Activated naive CD4-positive, alpha-beta T cell treated with Interleukin-2 at 50 U/mL for 16 hours (primary cell): ENCODE data around the gene DDX52.

Source experiments
- DNase-seq: peaks from one replicate; pipeline ENCODE4 v3.0.0-alpha.2; 2020

Gene DDX52

DNA sequence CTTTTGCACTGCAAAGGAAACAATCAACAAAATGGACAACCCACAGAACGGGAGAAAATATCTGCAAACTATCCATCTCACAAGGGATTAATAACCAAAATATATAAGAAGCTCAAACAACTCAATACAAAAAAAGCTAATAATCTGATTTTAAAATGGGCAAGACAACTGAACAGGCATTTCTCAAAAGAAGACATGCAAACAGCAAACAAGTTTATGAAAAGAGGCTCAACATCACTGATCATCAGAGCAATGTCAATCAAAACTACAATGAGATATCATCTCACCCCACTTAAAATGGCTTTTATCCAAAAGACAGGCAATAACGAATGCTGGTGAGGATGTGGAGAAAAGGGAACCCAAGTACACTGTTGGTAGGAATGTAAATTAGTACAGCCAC lies 68.8 kb downstream of the DDX52 start:
- DNase-seq, result no peak

DNA sequence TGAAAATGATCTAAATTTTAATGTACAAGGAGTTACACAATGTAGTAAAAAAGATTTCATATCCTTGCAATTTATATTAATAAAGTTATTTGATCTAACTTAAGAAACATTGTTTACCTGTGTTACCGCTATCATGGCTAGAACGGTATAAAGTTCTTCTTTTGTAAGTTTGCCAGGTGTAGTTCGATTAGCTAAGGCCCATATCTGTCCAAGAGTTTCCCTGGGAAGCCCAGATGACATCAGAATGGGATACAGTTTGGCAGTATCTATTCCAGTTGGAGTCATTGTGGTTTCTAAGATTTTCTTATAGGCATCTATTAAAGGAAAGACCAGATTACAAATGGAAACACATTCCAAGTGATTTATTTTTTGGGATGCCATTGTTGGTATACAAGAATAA lies 71.6 kb downstream of the DDX52 start:
- no peak for DNase-seq

DNA sequence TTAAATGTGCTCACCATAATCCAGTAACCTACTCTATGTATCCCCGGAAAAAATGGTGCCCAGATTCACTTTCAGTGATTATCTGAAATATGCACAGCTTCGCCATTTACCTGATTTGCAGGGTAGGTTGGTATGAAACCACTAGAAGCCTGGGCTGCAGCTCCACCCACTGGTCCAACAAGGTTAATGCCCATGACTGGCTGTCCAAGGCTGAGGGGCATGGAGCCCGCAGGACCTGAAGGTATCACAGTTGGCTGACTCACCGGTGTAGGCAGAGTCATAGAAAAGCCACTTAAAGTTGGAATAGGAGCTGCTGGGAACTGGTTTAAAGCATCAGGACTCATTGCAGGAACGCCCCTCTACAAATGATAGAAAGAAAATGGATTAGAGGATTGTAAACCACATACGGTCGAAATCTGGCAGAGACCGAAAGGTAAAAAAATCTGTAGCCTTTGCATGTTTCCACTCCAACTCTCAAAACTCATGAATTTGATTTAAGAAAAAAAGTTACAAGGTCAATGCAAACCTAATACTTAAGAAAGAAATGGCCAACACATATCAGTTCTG lies 72.6 kb downstream of the DDX52 start:
- DNase-seq, result peak; percentile 25

DNA sequence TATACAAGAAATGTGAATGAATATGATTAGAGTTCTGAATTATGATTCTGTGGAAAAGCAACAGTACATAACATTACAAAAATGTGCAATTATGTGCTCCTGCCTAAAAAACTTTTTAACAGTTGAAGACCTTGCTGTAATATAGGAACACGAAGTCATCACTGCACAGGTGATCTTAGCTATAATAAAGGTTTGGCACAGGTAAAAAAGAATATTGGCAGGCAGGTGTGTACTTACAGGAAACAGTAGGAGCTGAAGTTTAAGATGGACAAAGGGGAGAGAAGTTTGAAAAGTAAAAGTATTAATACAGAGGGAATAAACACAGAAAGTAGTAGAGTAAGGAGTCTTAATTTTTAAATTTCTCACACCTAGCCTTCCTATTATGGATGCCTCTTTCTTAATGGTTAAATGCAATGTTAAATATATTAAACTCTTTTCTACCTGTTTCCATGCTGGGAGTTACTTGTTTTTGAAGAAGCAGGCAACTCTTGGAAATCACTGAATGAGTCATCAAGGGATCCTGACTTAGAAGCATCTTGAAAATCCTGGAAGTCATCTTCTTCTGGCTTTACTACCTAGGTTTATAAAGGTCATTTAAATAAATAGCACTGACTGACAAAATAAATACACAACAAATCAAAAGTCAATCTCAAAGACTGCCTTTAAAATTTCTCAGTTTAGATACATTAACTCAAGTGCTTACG lies 74.7 kb downstream of the DDX52 start:
- DNase-seq, result no peak

DNA sequence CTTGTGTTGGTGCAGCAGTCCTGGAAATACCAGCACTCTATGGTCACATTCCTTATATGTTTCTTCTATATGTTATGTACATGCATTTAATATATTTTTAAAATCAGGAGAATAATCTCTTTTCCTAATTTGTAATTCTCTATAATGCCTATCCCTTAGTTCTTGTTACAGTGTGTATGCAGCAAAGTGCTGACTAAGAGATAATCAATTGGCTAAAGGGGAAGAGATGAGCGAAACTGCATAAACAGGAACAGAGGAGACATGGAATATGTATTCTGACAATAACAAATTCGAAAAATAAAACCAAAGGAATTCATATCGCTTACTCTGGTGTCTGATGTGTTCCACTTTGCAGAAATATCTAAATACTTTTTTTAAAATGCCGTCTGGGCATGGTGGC lies 75.7 kb downstream of the DDX52 start:
- no peak for DNase-seq

DNA sequence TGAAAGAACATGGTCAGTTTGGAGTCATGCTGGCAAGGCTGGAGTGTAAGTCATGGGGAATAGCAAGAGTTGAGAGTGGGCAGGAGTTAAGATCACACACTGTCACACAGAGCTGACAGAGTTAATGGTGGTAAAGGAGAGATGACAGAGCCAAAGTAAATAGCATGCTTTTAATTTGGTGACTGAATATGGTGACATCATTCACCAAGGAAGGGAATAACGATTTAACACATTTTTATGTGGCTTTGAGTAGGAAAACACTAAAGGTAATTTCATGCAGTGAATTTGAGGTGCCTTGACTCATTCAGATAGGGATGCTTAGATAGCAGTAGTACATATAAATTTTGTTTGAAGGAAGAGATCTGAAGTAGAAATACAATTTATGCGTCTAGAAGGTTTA lies 76.1 kb downstream of the DDX52 start:
- DNase-seq, result no peak

DNA sequence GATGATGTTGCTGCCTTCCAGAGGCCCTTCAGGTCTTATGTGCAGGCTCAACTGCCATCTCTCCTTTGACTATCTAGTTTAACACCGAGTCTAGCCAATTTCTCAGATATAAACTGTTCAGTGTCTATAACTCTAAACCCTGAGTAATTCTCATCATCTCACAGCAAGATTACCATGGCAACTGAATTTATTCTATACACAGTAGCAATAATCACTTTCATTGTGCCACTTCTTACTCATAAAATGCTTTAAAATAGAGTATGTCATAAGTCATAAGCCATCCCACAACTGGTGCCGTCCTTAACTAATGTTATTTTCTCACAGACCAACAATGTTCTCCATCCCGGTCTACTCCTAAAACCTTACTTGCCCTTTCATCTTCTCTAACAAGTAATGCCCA lies 79.0 kb downstream of the DDX52 start:
- no peak for DNase-seq

DNA sequence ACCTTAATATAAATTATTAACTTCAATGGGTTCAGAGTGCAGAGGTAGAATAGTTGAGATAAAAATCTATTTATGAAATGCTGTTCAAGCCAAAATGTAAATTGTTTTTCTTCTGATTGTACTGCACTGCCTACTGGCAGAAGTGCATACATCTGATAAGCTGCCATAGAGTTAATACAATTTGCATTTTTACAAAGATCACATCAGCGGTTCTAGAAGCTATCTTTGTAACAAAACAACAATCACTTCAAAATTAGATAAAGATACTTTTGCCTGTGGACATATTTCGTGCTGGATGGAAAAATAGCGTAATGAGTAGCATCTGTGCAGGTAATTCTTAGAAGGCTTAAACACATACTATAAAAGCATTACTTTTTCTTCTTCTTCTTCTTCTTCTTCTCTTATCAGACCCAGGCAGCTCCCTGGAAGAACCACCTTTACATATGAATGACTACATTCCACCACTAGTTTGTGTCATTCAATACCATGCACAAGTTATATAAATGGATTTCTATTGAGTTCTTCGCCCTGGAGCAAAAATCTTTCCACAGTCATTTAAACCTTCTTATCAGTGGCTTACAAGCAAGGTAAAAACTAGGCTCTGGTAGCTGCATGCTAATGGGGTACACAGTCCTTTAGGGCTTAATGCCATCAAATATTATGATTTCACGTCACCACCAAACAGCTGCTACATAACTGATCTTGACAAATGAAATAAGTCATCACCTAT lies 81.1 kb downstream of the DDX52 start:
- DNase-seq, result no peak
